ENCODE measurements around the gene TRAPPC3L. TPM values are rescaled to one million over a fixed set of nuclear protein-coding genes. Genes with fewer than 3 reads are reported as not detected.

TRAPPC3L gene
- under 1 TPM; 0.12 to 0.13 TPM for total RNA-seq
- under 1 TPM; 0.32 to 0.99 (median 0.43) TPM for polyA plus RNA-seq (ENCODE audit: insufficient read length in 6 of 6)
- long read RNA-seq, donor 1 = 0 reads
- long read RNA-seq, donor 2 = 0 reads
- long read RNA-seq, donor 3 = 0 reads
- long read RNA-seq, donor 4, partial matches to known transcripts = 1 of 1 reads
- long read RNA-seq, donor 4, other reads (novel, unspliced or antisense) = 0 of 1 reads
- long read RNA-seq, donor 5 = 0 reads
- long read RNA-seq, donor 6, partial matches to known transcripts = 0 of 1 reads
- long read RNA-seq, donor 6, other reads (novel, unspliced or antisense) = 0 of 1 reads
- long read RNA-seq, donor 7 = 0 reads
- long read RNA-seq, donor 8 = 0 reads
- long read RNA-seq, donor 9 = 0 reads
- long read RNA-seq, donor 10 = 0 reads
- long read RNA-seq, donor 11 = 0 reads
- long read RNA-seq, donor 12, partial matches to known transcripts = 0 of 1 reads
- long read RNA-seq, donor 12, other reads (novel, unspliced or antisense) = 0 of 1 reads

- H3K36me3 ChIP-seq = no peaks in the 10 kb centered on the region
- H3K27ac ChIP-seq = no peak within 1 kb of the TSS
- no peaks in the 10 kb centered on the region for H3K4me1 ChIP-seq
- TF ChIP-seq, protein P1, sequence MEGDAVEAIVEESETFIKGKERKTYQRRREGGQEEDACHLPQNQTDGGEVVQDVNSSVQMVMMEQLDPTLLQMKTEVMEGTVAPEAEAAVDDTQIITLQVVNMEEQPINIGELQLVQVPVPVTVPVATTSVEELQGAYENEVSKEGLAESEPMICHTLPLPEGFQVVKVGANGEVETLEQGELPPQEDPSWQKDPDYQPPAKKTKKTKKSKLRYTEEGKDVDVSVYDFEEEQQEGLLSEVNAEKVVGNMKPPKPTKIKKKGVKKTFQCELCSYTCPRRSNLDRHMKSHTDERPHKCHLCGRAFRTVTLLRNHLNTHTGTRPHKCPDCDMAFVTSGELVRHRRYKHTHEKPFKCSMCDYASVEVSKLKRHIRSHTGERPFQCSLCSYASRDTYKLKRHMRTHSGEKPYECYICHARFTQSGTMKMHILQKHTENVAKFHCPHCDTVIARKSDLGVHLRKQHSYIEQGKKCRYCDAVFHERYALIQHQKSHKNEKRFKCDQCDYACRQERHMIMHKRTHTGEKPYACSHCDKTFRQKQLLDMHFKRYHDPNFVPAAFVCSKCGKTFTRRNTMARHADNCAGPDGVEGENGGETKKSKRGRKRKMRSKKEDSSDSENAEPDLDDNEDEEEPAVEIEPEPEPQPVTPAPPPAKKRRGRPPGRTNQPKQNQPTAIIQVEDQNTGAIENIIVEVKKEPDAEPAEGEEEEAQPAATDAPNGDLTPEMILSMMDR (IDR thresholded peaks at IDR 0.05) = no peak
- DNase-seq (no peak), ATAC-seq (no peak)
- no peaks in the 10 kb centered on the region for H3K9me3 ChIP-seq
- H3K4me3 ChIP-seq = no peak within 1 kb of the TSS
- H3K27me3 ChIP-seq = peaks cover 0 to 15% of the 10 kb centered on the region in 2 donors
- intact Hi-C loops (cut with DNase I) = no loop called here
These were observed at the start of gene TRAPPC3L for GRCh38 chr6:116545651-116546050. TSS of gene TRAPPC3L (minus strand) at chr6:116545684. CDS start at chr6:116545514, 170 bp downstream.

GRCh38 chr6:116595247-116595646 lies 49.8 kb upstream of the TRAPPC3L start:
- TF ChIP-seq, protein P1 (IDR thresholded peaks at IDR 0.05) = no peak
- H3K36me3 ChIP-seq = peaks cover 0 to 61% of the 10 kb centered on the region in 2 donors
- ATAC-seq = no peak

GRCh38 chr6:116586738-116587137 lies 41.3 kb upstream of the TRAPPC3L start:
- Histone ChIP-seq H3K9me3 (no peaks in the 10 kb centered on the region), H3K27ac (no peak overlapping the region), H3K4me3 (no peak overlapping the region), H3K36me3 (peaks cover 0 to 69% of the 10 kb centered on the region in 2 donors), H3K27me3 (no peaks in the 10 kb centered on the region), H3K4me1 (no peaks in the 10 kb centered on the region)
- ATAC-seq = no peak
- no peak for DNase-seq
- intact Hi-C loops (cut with DNase I) = no loop called here
- TF ChIP-seq, protein P1 (IDR thresholded peaks at IDR 0.05) = no peak

More at GRCh38 chr6:116595247-116595646, 49.8 kb upstream of the TRAPPC3L start:
- H3K4me1 ChIP-seq = no peaks in the 10 kb centered on the region
- H3K27me3 ChIP-seq = no peaks in the 10 kb centered on the region
- no peaks in the 10 kb centered on the region for H3K9me3 ChIP-seq
- H3K4me3 ChIP-seq = no peak overlapping the region
- no peak overlapping the region for H3K27ac ChIP-seq
- DNase-seq = no peak
- intact Hi-C loops (cut with DNase I) = no loop called here

- H3K27me3 ChIP-seq = no peaks in the 10 kb centered on the region
- intact Hi-C loops (cut with DNase I) = no loop called here
- no peak overlapping the region for H3K27ac ChIP-seq
- no peak overlapping the region for H3K4me3 ChIP-seq
- H3K36me3 ChIP-seq = peaks cover 0 to 68% of the 10 kb centered on the region in 2 donors
- TF ChIP-seq, protein P1 (IDR thresholded peaks at IDR 0.05) = no peak
- H3K4me1 ChIP-seq = no peaks in the 10 kb centered on the region
- H3K9me3 ChIP-seq = no peaks in the 10 kb centered on the region
- no peak for DNase-seq
- no peak for ATAC-seq
These were observed 40.8 kb upstream of the TRAPPC3L start for GRCh38 chr6:116586276-116586675.

DNA sequence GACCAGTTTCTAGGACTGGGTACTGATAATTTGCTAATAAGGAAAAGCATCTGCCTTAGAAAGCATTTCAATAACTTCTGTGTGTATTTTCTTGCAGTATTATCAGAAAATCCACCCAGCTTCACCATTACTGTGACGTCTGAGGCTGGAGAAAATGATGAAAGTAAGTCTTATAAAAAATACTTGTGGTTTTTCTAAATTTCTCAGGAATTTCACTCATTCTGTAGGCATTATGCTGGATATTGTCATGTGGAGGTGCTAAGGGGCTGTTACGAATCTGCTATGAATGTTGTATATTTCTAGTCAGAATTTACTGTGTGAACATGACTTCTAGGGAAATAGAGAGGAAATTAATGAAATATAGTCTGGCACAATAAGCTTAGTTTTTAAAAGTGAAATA lies 34.7 kb upstream of the TRAPPC3L start:
- no peaks in the 10 kb centered on the region for H3K27me3 ChIP-seq
- intact Hi-C loops (cut with DNase I) = no loop called here
- no peaks in the 10 kb centered on the region for H3K9me3 ChIP-seq
- H3K27ac ChIP-seq = no peak overlapping the region
- H3K4me1 ChIP-seq = peaks cover 3 to 13% of the 10 kb centered on the region in 2 donors
- no peak overlapping the region for H3K4me3 ChIP-seq
- ATAC-seq (no peak), DNase-seq (no peak)
- H3K36me3 ChIP-seq = peaks cover 0 to 43% of the 10 kb centered on the region in 2 donors
- TF ChIP-seq, protein P1 (IDR thresholded peaks at IDR 0.05) = no peak

Measured in left lung (tissue), 14 donors.